Activated CD8-positive, alpha-beta T cell treated with anti-CD3 and anti-CD28 coated beads, Interleukin-2, amount 10 ng/mL, durations not matched to agents 7 days and 5 days (primary cell): Measurements from ENCODE around the gene SLC9A8. TPM values are rescaled to one million over a fixed set of nuclear protein-coding genes. Genes with fewer than 3 reads are reported as not detected.
"Not testable (repeated sequence)": the region's sequence is repeated elsewhere in the genome, so short reads cannot be mapped to it uniquely, and the experiment has no call there.

Experiments used
- ATAC-seq: fragments of 150-1000 bp; cut with Tn5 transposase; one replicate; pipeline ENCODE4 v1.10.0; 2021; ENCODE audit warnings: moderate library complexity
- CTCF ChIA-PET: fragments of 350-600 bp; sonication (Branson Sonifier 250); formaldehyde crosslinking; loops from one replicate; lab custom pipeline; 2021; ENCODE audit warnings: antibody characterized with exemption; lab: Charles Lee
- POLR2A ChIA-PET: fragments of 350-600 bp; sonication (Branson Sonifier 250); formaldehyde crosslinking; loops from one replicate; lab custom pipeline; 2021; ENCODE audit warnings: antibody characterized with exemption; lab: Charles Lee
- DNase-seq: peaks from one replicate; pipeline ENCODE4 v3.0.0-alpha.2; 2020
- H3K27ac Mint-ChIP-seq: one replicate; pipeline ENCODE4 v1.8.0; 2021; ENCODE audit warnings: mild to moderate bottlenecking, mixed read lengths
- H3K27me3 Mint-ChIP-seq: one replicate; pipeline ENCODE4 v1.8.0; 2021; ENCODE audit warnings: low read depth, mixed read lengths
- H3K36me3 Mint-ChIP-seq: one replicate; pipeline ENCODE4 v1.8.0; 2021; ENCODE audit warnings: low read depth, mixed read lengths
- H3K4me1 Mint-ChIP-seq: one replicate; pipeline ENCODE4 v1.8.0; 2021; ENCODE audit warnings: low read depth, mixed read lengths
- H3K4me3 Mint-ChIP-seq: one replicate; pipeline ENCODE4 v1.8.0; 2021; ENCODE audit warnings: mild to moderate bottlenecking, mixed read lengths
- H3K9me3 Mint-ChIP-seq: one replicate; pipeline ENCODE4 v1.8.0; 2022; ENCODE audit warnings: mixed read lengths; ENCODE audit not compliant: insufficient read depth
- total RNA-seq, 2 experiments: library from RNA; stranded (reverse); gene quantifications; one replicate each; pipeline ENCODE4 v1.2.3, GENCODE V29; 2021

Gene SLC9A8
- total RNA-seq, 2 experiments from 2014 or later = 19.4 to 20.5 TPM

- no peak overlapping the region for H3K4me3 Mint-ChIP-seq
- ChIA-PET CTCF (interaction anchor here (0.7 to 1.6 kb wide), 3 partner anchors 19 to 165 kb away, joined by 3 to 4 read pairs (median 4); no protein-coding TSS in a partner anchor), POLR2A (interaction anchor here (1.9 kb wide), 1 partner anchor 38 kb away, joined by 6 read pairs; the partner anchor contains the start of gene SLC9A8)
- H3K27me3 Mint-ChIP-seq = peaks cover 7% of the 10 kb centered on the region
- no peak for DNase-seq
- ATAC-seq = no peak
- H3K27ac Mint-ChIP-seq = no peak overlapping the region
- peaks cover 2% of the 10 kb centered on the region for H3K36me3 Mint-ChIP-seq
- H3K9me3 Mint-ChIP-seq = no peaks in the 10 kb centered on the region
- peaks cover 30% of the 10 kb centered on the region for H3K4me1 Mint-ChIP-seq
Measured at GRCh38 chr20:49775229-49775693, 37.4 kb upstream of the SLC9A8 start.

- Mint-ChIP-seq H3K27me3 (no peaks in the 10 kb centered on the region), H3K4me1 (peaks cover 24% of the 10 kb centered on the region), H3K36me3 (no peaks in the 10 kb centered on the region), H3K9me3 (no peaks in the 10 kb centered on the region), H3K4me3 (no peak overlapping the region), H3K27ac (no peak overlapping the region)
- POLR2A ChIA-PET = interaction anchor here (0.6 to 0.7 kb wide), 2 partner anchors 49 to 184 kb away, joined by 3 read pairs; no protein-coding TSS in a partner anchor
- no peak for ATAC-seq
- CTCF ChIA-PET = interaction anchor here (1.1 kb wide), 1 partner anchor 10 kb away, joined by 3 read pairs; no protein-coding TSS in a partner anchor
- no peak for DNase-seq
Measured at GRCh38 chr20:49779972-49780371, 32.7 kb upstream of the SLC9A8 start.

GRCh38 chr20:49781676-49782075 is 31.0 kb upstream of the SLC9A8 start:
- Mint-ChIP-seq H3K27me3 (peaks cover 2% of the 10 kb centered on the region), H3K27ac (no peak overlapping the region), H3K4me3 (no peak overlapping the region), H3K4me1 (peaks cover 25% of the 10 kb centered on the region), H3K9me3 (no peaks in the 10 kb centered on the region), H3K36me3 (no peaks in the 10 kb centered on the region)
- DNase-seq = no peak
- ATAC-seq = no peak
- ChIA-PET POLR2A (no interaction called here), CTCF (no interaction called here)

GRCh38 chr20:49782439-49782838 is 30.2 kb upstream of the SLC9A8 start:
- H3K27me3 Mint-ChIP-seq, H3K27ac Mint-ChIP-seq, ATAC-seq, POLR2A ChIA-PET, H3K4me3 Mint-ChIP-seq, DNase-seq, H3K36me3 Mint-ChIP-seq, CTCF ChIA-PET, H3K9me3 Mint-ChIP-seq: not testable (repeated sequence)
- peaks cover 22% of the 10 kb centered on the region for H3K4me1 Mint-ChIP-seq

GRCh38 chr20:49783021-49783995 is 29.3 kb upstream of the SLC9A8 start:
- POLR2A ChIA-PET = interaction anchor here (1.1 kb wide), 1 partner anchor 13 kb away, joined by 4 read pairs; no protein-coding TSS in a partner anchor

GRCh38 chr20:49784291-49784690 is 28.3 kb upstream of the SLC9A8 start:
- Mint-ChIP-seq H3K4me3 (no peak overlapping the region), H3K27me3 (peaks cover 2% of the 10 kb centered on the region), H3K36me3 (no peaks in the 10 kb centered on the region), H3K27ac (no peak overlapping the region), H3K4me1 (peaks cover 22% of the 10 kb centered on the region), H3K9me3 (no peaks in the 10 kb centered on the region)
- DNase-seq (no peak), ATAC-seq (no peak)
- ChIA-PET CTCF (no interaction called here), POLR2A (interaction anchor here (1.1 kb wide), 1 partner anchor 14 kb away, joined by 4 read pairs; no protein-coding TSS in a partner anchor)

More at GRCh38 chr20:49783021-49783995, 29.3 kb upstream of the SLC9A8 start:
- H3K27me3 Mint-ChIP-seq, CTCF ChIA-PET, DNase-seq, H3K4me3 Mint-ChIP-seq, H3K9me3 Mint-ChIP-seq, H3K36me3 Mint-ChIP-seq, H3K27ac Mint-ChIP-seq, ATAC-seq: not testable (repeated sequence)
- H3K4me1 Mint-ChIP-seq = peaks cover 22% of the 10 kb centered on the region

GRCh38 chr20:49785149-49785851 is 27.3 kb upstream of the SLC9A8 start:
- CTCF ChIA-PET = interaction anchor here (0.7 to 1.3 kb wide), 2 partner anchors 61 to 64 kb away, joined by 3 to 9 read pairs; no protein-coding TSS in a partner anchor
- Mint-ChIP-seq H3K9me3 (no peaks in the 10 kb centered on the region), H3K27ac (no peak overlapping the region), H3K4me1 (peaks cover 22% of the 10 kb centered on the region), H3K4me3 (peak overlapping the region; percentile 31), H3K36me3 (no peaks in the 10 kb centered on the region), H3K27me3 (peaks cover 7% of the 10 kb centered on the region)
- DNase-seq (no peak), ATAC-seq (no peak)
- POLR2A ChIA-PET = no interaction called here

GRCh38 chr20:49785852-49786175 is 26.8 kb upstream of the SLC9A8 start:
- H3K4me1 Mint-ChIP-seq = peaks cover 22% of the 10 kb centered on the region
- no peak overlapping the region for H3K27ac Mint-ChIP-seq
- POLR2A ChIA-PET = no interaction called here
- ATAC-seq = peak; percentile 63
- H3K27me3 Mint-ChIP-seq = peaks cover 7% of the 10 kb centered on the region
- H3K9me3 Mint-ChIP-seq = no peaks in the 10 kb centered on the region
- H3K4me3 Mint-ChIP-seq = peak overlapping the region; percentile 31
- no peak for DNase-seq
- no peaks in the 10 kb centered on the region for H3K36me3 Mint-ChIP-seq
- CTCF ChIA-PET = interaction anchor here (0.7 to 1.6 kb wide), 3 partner anchors 60 to 104 kb away, joined by 3 to 9 read pairs (median 3); no protein-coding TSS in a partner anchor

- no peak for DNase-seq
- H3K9me3 Mint-ChIP-seq = no peaks in the 10 kb centered on the region
- H3K4me1 Mint-ChIP-seq = peaks cover 22% of the 10 kb centered on the region
- H3K27ac Mint-ChIP-seq = no peak overlapping the region
- CTCF ChIA-PET = interaction anchor here (0.7 to 1.6 kb wide), 3 partner anchors 60 to 103 kb away, joined by 3 to 9 read pairs (median 3); no protein-coding TSS in a partner anchor
- H3K27me3 Mint-ChIP-seq = peaks cover 10% of the 10 kb centered on the region
- no peak for ATAC-seq
- no peak overlapping the region for H3K4me3 Mint-ChIP-seq
- no peaks in the 10 kb centered on the region for H3K36me3 Mint-ChIP-seq
- POLR2A ChIA-PET = no interaction called here
Measured at GRCh38 chr20:49786196-49786595, 26.4 kb upstream of the SLC9A8 start.

- POLR2A ChIA-PET = no interaction called here
- Mint-ChIP-seq H3K27me3 (peaks cover 12% of the 10 kb centered on the region), H3K9me3 (no peaks in the 10 kb centered on the region), H3K36me3 (no peaks in the 10 kb centered on the region), H3K4me3 (no peak overlapping the region), H3K4me1 (peaks cover 20% of the 10 kb centered on the region), H3K27ac (no peak overlapping the region)
- CTCF ChIA-PET = interaction anchor here (1.3 to 1.6 kb wide), 2 partner anchors 59 to 103 kb away, joined by 3 to 9 read pairs; no protein-coding TSS in a partner anchor
- ATAC-seq (no peak), DNase-seq (no peak)
Measured at GRCh38 chr20:49786668-49787370, 25.8 kb upstream of the SLC9A8 start.
